ENCODE results near the gene CYBA. TPM values are rescaled to one million over a fixed set of nuclear protein-coding genes. Genes with fewer than 3 reads are reported as not detected.
"Not testable (repeated sequence)": the region's sequence is repeated elsewhere in the genome, so short reads cannot be mapped to it uniquely, and the experiment has no call there.

CYBA gene
- total RNA-seq, 4 donors from 2014 or later: 17.4 to 72.0 (median 38.3) TPM

GRCh38 chr16:88610080-88610479, 40.8 kb downstream of the CYBA start:
- TF ChIP-seq POLR2A (IDR thresholded peaks at IDR 0.05): no peak
- no peak for TF ChIP-seq CTCF (IDR thresholded peaks at IDR 0.05)
- Histone ChIP-seq H3K36me3 (no peaks in the 10 kb centered on the region), H3K9me3 (no peaks in the 10 kb centered on the region), H3K4me3 (no peak overlapping the region), H3K27me3 (no peaks in the 10 kb centered on the region), H3K4me1 (no peaks in the 10 kb centered on the region), H3K27ac (no peak overlapping the region)
- intact Hi-C loops (cut with DNase I; ENCODE audit: low total_unique reads): no loop called here
- DNase-seq: no peak

GRCh38 chr16:88609426-88609825, 41.4 kb downstream of the CYBA start:
- H3K36me3 ChIP-seq; intact Hi-C loops (cut with DNase I; ENCODE audit: low total_unique reads); H3K4me1 ChIP-seq; H3K27ac ChIP-seq; H3K27me3 ChIP-seq; H3K9me3 ChIP-seq; H3K4me3 ChIP-seq; DNase-seq: not testable (repeated sequence)

GRCh38 chr16:88608076-88608475, 42.8 kb downstream of the CYBA start:
- H3K9me3 ChIP-seq: no peaks in the 10 kb centered on the region
- no peak overlapping the region for H3K4me3 ChIP-seq
- no peaks in the 10 kb centered on the region for H3K36me3 ChIP-seq
- H3K27ac ChIP-seq: no peak overlapping the region
- H3K27me3 ChIP-seq: no peaks in the 10 kb centered on the region
- no peaks in the 10 kb centered on the region for H3K4me1 ChIP-seq
- intact Hi-C loops (cut with DNase I; ENCODE audit: low total_unique reads): no loop called here
- no peak for TF ChIP-seq CTCF (IDR thresholded peaks at IDR 0.05)
- no peak for TF ChIP-seq POLR2A (IDR thresholded peaks at IDR 0.05)
- DNase-seq: no peak

GRCh38 chr16:88606148-88606757, 44.6 kb downstream of the CYBA start:
- Histone ChIP-seq H3K9me3 (no peaks in the 10 kb centered on the region), H3K4me3 (no peak overlapping the region), H3K27me3 (no peaks in the 10 kb centered on the region), H3K27ac (no peak overlapping the region), H3K4me1 (no peaks in the 10 kb centered on the region), H3K36me3 (no peaks in the 10 kb centered on the region)
- no peak for DNase-seq
- TF ChIP-seq CTCF (IDR thresholded peaks at IDR 0.05) (no peak), POLR2A (IDR thresholded peaks at IDR 0.05) (no peak)
- intact Hi-C loops (cut with DNase I; ENCODE audit: low total_unique reads): no loop called here

GRCh38 chr16:88605186-88606147, 45.4 kb downstream of the CYBA start:
- TF ChIP-seq POLR2A (IDR thresholded peaks at IDR 0.05) (no peak), CTCF (IDR thresholded peaks at IDR 0.05) (no peak)
- no peaks in the 10 kb centered on the region for H3K9me3 ChIP-seq
- H3K4me1 ChIP-seq: no peaks in the 10 kb centered on the region
- no peaks in the 10 kb centered on the region for H3K36me3 ChIP-seq
- no peaks in the 10 kb centered on the region for H3K27me3 ChIP-seq
- intact Hi-C loops (cut with DNase I; ENCODE audit: low total_unique reads): no loop called here
- no peak overlapping the region for H3K4me3 ChIP-seq
- DNase-seq: no peak
- H3K27ac ChIP-seq: no peak overlapping the region

All from uterus (tissue), 4 donors.